Measurements from ENCODE around the gene MRGPRE.

MRGPRE gene

GRCh38 chr11:3226846-3227567, 5.2 kb downstream of the MRGPRE start:
- DNase-seq (ENCODE audit: low read depth, low spot score) = no peak

- no peak for DNase-seq (ENCODE audit: low read depth, low spot score)
Measured at GRCh38 chr11:3225826-3226750, 6.1 kb downstream of the MRGPRE start.

- DNase-seq (ENCODE audit: low read depth, low spot score) = peak; percentile 69
Measured at GRCh38 chr11:3225159-3225758, 7.0 kb downstream of the MRGPRE start.

- DNase-seq (ENCODE audit: low read depth, low spot score) = peak; percentile 50
Measured at GRCh38 chr11:3224401-3225057, 7.7 kb downstream of the MRGPRE start.

- DNase-seq (ENCODE audit: low read depth, low spot score) = peak; percentile 69
Measured at GRCh38 chr11:3223932-3224381, 8.3 kb downstream of the MRGPRE start.

- DNase-seq (ENCODE audit: low read depth, low spot score) = no peak
Measured at GRCh38 chr11:3222941-3223915, 9.0 kb downstream of the MRGPRE start.

GRCh38 chr11:3222003-3222855, 10.0 kb downstream of the MRGPRE start:
- no peak for DNase-seq (ENCODE audit: low read depth, low spot score)

- DNase-seq (ENCODE audit: low read depth, low spot score) = no peak
Measured at GRCh38 chr11:3221408-3222002, 10.7 kb downstream of the MRGPRE start.

- no peak for DNase-seq (ENCODE audit: low read depth, low spot score)
Measured at GRCh38 chr11:3220521-3221407, 11.5 kb downstream of the MRGPRE start.

GRCh38 chr11:3220101-3220500, 12.1 kb downstream of the MRGPRE start:
- DNase-seq (ENCODE audit: low read depth, low spot score) = no peak

- no peak for DNase-seq (ENCODE audit: low read depth, low spot score)
Measured at GRCh38 chr11:3219281-3219892, 12.8 kb downstream of the MRGPRE start.

- no peak for DNase-seq (ENCODE audit: low read depth, low spot score)
Measured at GRCh38 chr11:3218483-3219280, 13.5 kb downstream of the MRGPRE start, which contains the start of gene MRGPRG. Gene MRGPRG (minus strand): TSS chr11:3218813. CDS start chr11:3218813, 0 bp downstream.

- DNase-seq (ENCODE audit: low read depth, low spot score) = no peak
Measured at GRCh38 chr11:3217818-3218482, 14.3 kb downstream of the MRGPRE start.

GRCh38 chr11:3216027-3216525, 16.1 kb downstream of the MRGPRE start:
- DNase-seq (ENCODE audit: low read depth, low spot score) = no peak

GRCh38 chr11:3215346-3216026, 16.7 kb downstream of the MRGPRE start:
- DNase-seq (ENCODE audit: low read depth, low spot score) = no peak

GRCh38 chr11:3214420-3214699, 17.9 kb downstream of the MRGPRE start:
- no peak for DNase-seq (ENCODE audit: low read depth, low spot score)
